Spleen (tissue), 11 donors: ENCODE measurements around the gene CMSS1. TPM values are rescaled to one million over a fixed set of nuclear protein-coding genes. Genes with fewer than 3 reads are reported as not detected.

Experiments
- DNase-seq: peaks from one replicate; pipeline ENCODE4 v3.0.0-alpha.2; 2020
- H3K27ac ChIP-seq, 8 donors: fragments of 200-600 bp; sonication (generic) in 7 of 8; 1 replicate in 4 of 8; 2 replicates in 4 of 8; pipeline versions ENCODE4 v1.5.0 to v1.8.0; 2016 to 2021; ENCODE audit warnings: inconsistent platforms in 4 of 8, mild to moderate bottlenecking in 4 of 8, moderate library complexity in 1 of 8
- H3K27me3 ChIP-seq, 7 donors: fragments of 200-600 bp; sonication (generic) in 6 of 7; replicated peaks in 1 of 7; 1 replicate in 4 of 7; 2 replicates in 3 of 7; pipeline versions ENCODE4 v1.5.0 to v1.8.0; 2016 to 2021; ENCODE audit warnings: inconsistent platforms in 3 of 7, mild to moderate bottlenecking in 1 of 7
- H3K36me3 ChIP-seq, 6 donors: fragments of 200-600 bp; sonication (generic) in 5 of 6; 1 replicate in 4 of 6; 2 replicates in 2 of 6; pipeline versions ENCODE4 v1.5.0 to v1.8.0; 2016 to 2021; ENCODE audit warnings: inconsistent platforms in 2 of 6
- H3K4me1 ChIP-seq, 6 donors: fragments of 200-600 bp; sonication (generic) in 5 of 6; 1 replicate in 3 of 6; 2 replicates in 3 of 6; pipeline versions ENCODE4 v1.5.0 to v1.8.0; 2016 to 2021; ENCODE audit warnings: inconsistent platforms in 3 of 6
- H3K4me3 ChIP-seq, 8 donors: fragments of 200-600 bp; sonication (generic) in 7 of 8; 1 replicate in 4 of 8; 2 replicates in 4 of 8; pipeline versions ENCODE4 v1.5.0 to v1.8.0; 2016 to 2021; ENCODE audit warnings: inconsistent platforms in 4 of 8, mild to moderate bottlenecking in 4 of 8, moderate library complexity in 2 of 8
- H3K9me3 ChIP-seq, 8 donors: fragments of 200-600 bp; sonication (generic) in 7 of 8; 1 replicate in 4 of 8; 2 replicates in 4 of 8; pipeline versions ENCODE4 v1.5.0 to v1.8.0; 2016 to 2021; ENCODE audit warnings: inconsistent platforms in 4 of 8
- POLR2A ChIP-seq, 3 donors: fragments of 450-650 bp; IDR thresholded peaks; one replicate each; pipeline ENCODE4 v1.5.1; 2017; ENCODE audit warnings: antibody characterized with exemption in 3 of 3, mild to moderate bottlenecking in 1 of 3
- POLR2AphosphoS5 ChIP-seq, 3 donors: sonication (generic); formaldehyde crosslinking; IDR thresholded peaks; one replicate each; pipeline ENCODE4 v1.5.1; 2017; ENCODE audit warnings: antibody characterized with exemption in 3 of 3
- WGBS, 5 donors: extraction: QIAGEN DNeasy Blood & Tissue Kit in 3 of 5; methylation state at CpG; one replicate each; pipeline versions ENCODE4 v1.1.5 to v1.1.7; 2013 to 2018; 5-methylcytosine and 5-hydroxymethylcytosine counted together
- intact Hi-C: fragments of 100-400 bp; cut with DNase I; formaldehyde crosslinking; loops from one replicate; pipeline ENCODE4 v1.15.0; 2023; ENCODE audit warnings: low total_unique reads
- polyA plus RNA-seq, 3 donors: library from polyadenylated mRNA; stranded (reverse); fragments of 200-250 nt; gene quantifications; one replicate each; pipeline ENCODE4 v1.2.1, GENCODE V29; 2013
- total RNA-seq, 7 donors: library from RNA; depleted of rRNA in 3 of 7; stranded (reverse); fragments of >200 nt in 3 of 7; fragmentation: NEBNext Ultra II Directional in 4 of 7; extraction: Animal tissue kit (Norgen Biotek cat#: 25700) in 4 of 7; gene quantifications; one replicate each; pipeline versions ENCODE4 v1.1.0 to v1.2.1, GENCODE V29; 2016 to 2021
- TF ChIP-seq, protein P1 (sequence below), 11 experiments: fragments of 200-600 bp in 7 of 11; fragments of 450-650 bp in 4 of 11; sonication (generic) in 4 of 11; IDR thresholded peaks in 8 of 11; conservative IDR thresholded peaks in 3 of 11; 1 replicate in 7 of 11; 2 replicates in 4 of 11; pipeline versions ENCODE4 v1.4.0 to v1.8.0; 2016 to 2021; ENCODE audit warnings: antibody characterized with exemption in 11 of 11, inconsistent platforms in 4 of 11, mild to moderate bottlenecking in 1 of 11
- donor health status: healthy with polysubstance abuse.
- donor health status: DM: no; HTN: no; CAD: no; lungs with moderate emphysema.
- donor health status: DM: no; HTN: no; CAD: no.
- donor health status: Bipolar disorder and iron deficiency.
- donor health status: healthy.
- donor health status: DM: no; HTN: no; CAD: no.
- donor health status: DM: yes; HTN: yes; CAD: no.

The CMSS1 gene
- total and polyA plus RNA-seq, 10 donors, result 6.9 to 30.1 (median 20.0) TPM

DNA sequence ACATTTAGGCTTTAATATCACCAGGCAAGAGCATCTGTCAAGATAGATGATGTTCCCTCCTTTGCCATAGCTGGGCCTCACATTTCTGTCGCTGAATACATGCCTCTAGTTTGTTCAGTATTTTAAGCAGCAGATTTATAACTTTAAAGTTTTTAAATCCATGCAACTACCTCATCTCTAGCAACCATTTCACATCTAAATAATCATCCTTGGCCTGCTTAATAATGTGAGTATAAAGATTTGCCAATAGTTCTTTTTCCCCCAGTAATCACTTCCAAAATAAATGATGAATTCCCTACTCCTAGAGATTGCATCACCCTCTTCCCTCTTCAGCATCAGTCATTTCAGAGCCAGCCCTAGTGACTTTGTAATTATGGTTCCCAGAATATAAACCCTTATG is 332.8 kb downstream of the CMSS1 start:
- no peak overlapping the region for H3K27ac ChIP-seq
- peaks cover 0 to 16% (median 10%) of the 10 kb centered on the region in 8 donors for H3K9me3 ChIP-seq
- H3K4me1 ChIP-seq, result no peaks in the 10 kb centered on the region
- peaks cover 0 to 40% (median 5%) of the 10 kb centered on the region in 6 donors for H3K36me3 ChIP-seq
- H3K27me3 ChIP-seq, result no peaks in the 10 kb centered on the region
- no peak for DNase-seq
- intact Hi-C loops, result no loop called here
- TF ChIP-seq, protein P1, sequence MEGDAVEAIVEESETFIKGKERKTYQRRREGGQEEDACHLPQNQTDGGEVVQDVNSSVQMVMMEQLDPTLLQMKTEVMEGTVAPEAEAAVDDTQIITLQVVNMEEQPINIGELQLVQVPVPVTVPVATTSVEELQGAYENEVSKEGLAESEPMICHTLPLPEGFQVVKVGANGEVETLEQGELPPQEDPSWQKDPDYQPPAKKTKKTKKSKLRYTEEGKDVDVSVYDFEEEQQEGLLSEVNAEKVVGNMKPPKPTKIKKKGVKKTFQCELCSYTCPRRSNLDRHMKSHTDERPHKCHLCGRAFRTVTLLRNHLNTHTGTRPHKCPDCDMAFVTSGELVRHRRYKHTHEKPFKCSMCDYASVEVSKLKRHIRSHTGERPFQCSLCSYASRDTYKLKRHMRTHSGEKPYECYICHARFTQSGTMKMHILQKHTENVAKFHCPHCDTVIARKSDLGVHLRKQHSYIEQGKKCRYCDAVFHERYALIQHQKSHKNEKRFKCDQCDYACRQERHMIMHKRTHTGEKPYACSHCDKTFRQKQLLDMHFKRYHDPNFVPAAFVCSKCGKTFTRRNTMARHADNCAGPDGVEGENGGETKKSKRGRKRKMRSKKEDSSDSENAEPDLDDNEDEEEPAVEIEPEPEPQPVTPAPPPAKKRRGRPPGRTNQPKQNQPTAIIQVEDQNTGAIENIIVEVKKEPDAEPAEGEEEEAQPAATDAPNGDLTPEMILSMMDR (IDR thresholded peaks at IDR 0.05 in 8 of 11, conservative IDR thresholded peaks at IDR 0.05 in 3 of 11), result no peak
- TF ChIP-seq POLR2A (IDR thresholded peaks at IDR 0.05) (no peak), POLR2AphosphoS5 (IDR thresholded peaks at IDR 0.05) (no peak)
- no peak overlapping the region for H3K4me3 ChIP-seq
- WGBS, 5 donors, result 88 to 100% (median 94%) methylated on average over 1 of the region's 1 CpG

DNA sequence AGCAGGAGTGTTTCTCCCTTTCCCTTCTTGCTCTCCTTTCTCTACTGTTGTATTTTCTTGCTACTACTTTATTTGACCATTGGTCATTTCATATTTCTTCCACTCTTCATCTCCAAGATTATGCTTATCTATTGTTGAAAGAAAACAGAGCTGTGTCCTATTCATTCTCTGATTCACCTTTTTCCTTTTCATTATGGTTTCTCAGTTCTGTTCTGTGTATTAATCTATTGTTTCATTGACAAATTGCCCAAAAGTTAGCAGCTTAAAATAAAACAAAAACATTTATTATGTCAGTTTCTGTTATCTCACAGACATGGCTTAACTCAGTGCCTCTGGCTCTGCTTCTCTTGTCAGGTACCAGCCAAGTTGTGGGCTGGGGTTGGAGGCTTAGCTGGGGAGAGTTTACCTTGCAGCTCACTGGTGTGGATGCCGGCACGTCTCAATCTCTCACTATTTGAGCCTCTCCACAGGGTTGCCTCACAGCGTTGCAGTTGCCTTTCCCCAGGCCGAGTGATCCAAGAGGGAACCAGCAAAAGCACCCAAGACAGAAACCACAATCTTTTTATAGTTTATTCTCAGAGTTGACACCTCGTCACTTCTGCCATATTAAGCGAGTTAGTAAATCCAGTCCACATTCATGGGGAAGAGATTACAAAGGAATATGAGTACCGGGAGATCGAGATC is 333.5 kb downstream of the CMSS1 start:
- TF ChIP-seq, protein P1 (IDR thresholded peaks at IDR 0.05 in 8 of 11, conservative IDR thresholded peaks at IDR 0.05 in 3 of 11), result no peak
- TF ChIP-seq POLR2A (IDR thresholded peaks at IDR 0.05) (no peak), POLR2AphosphoS5 (IDR thresholded peaks at IDR 0.05) (no peak)
- intact Hi-C loops, result no loop called here
- H3K27ac ChIP-seq, result no peak overlapping the region
- H3K4me3 ChIP-seq, result no peak overlapping the region
- H3K36me3 ChIP-seq, result peaks cover 0 to 40% (median 5%) of the 10 kb centered on the region in 6 donors
- 75 to 90% (median 82%) methylated on average over 8 of the region's 8 CpGs for WGBS, 5 donors
- H3K4me1 ChIP-seq, result no peaks in the 10 kb centered on the region
- H3K27me3 ChIP-seq, result no peaks in the 10 kb centered on the region
- H3K9me3 ChIP-seq, result peaks cover 0 to 23% (median 17%) of the 10 kb centered on the region in 8 donors
- no peak for DNase-seq

DNA sequence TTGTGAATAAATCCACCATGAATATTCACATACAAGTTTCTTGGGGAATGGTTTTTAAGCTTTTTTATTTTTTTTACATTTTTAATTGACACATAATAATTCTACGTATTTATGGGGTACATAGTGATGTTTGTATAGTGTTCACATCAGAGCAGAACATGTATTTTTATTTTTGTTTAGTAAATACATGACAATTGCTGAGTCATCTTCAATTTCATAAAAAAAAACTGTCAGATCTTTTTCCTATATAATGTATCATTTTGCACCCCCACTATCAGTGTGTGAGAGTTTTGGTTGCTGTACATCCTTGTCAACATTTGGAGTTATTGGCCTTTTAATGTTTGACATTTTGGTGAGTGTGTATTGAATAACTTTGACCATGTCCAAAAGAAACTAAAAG is 336.5 kb downstream of the CMSS1 start:
- Histone ChIP-seq H3K4me1 (peaks cover 0 to 14% (median 9%) of the 10 kb centered on the region in 6 donors), H3K4me3 (no peak overlapping the region), H3K36me3 (peaks cover 0 to 41% (median 5%) of the 10 kb centered on the region in 6 donors), H3K27me3 (no peaks in the 10 kb centered on the region), H3K27ac (no peak overlapping the region), H3K9me3 (peaks cover 0 to 29% (median 23%) of the 10 kb centered on the region in 8 donors)
- DNase-seq, result no peak
- intact Hi-C loops, result no loop called here
- TF ChIP-seq, protein P1 (IDR thresholded peaks at IDR 0.05 in 8 of 11, conservative IDR thresholded peaks at IDR 0.05 in 3 of 11), result no peak
- WGBS, 5 donors, result 96 to 100% (median 98%) methylated on average over 1 of the region's 1 CpG

DNA sequence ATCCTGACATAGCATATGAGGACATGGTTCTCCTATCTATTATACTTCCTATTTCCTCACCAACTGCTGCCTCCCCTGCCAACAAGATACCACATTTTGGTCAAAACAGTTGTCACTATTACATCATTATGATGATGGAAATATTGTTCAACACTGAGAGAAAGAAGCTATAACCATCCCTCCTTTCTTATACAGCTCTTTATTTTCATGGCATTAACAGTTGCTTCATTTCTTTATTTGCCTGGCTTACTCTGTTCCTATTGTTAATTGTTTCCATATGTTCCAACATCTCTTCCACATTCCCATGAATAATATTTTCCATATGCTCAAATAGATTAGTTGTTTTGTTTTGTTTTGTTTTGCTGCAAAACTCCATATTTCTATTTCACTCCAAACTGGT is 337.5 kb downstream of the CMSS1 start:
- H3K4me3 ChIP-seq, result no peak overlapping the region
- peaks cover 0 to 19% (median 11%) of the 10 kb centered on the region in 6 donors for H3K4me1 ChIP-seq
- no peak for DNase-seq
- H3K27ac ChIP-seq, result no peak overlapping the region
- H3K36me3 ChIP-seq, result peaks cover 0 to 34% (median 5%) of the 10 kb centered on the region in 6 donors
- H3K27me3 ChIP-seq, result no peaks in the 10 kb centered on the region
- TF ChIP-seq POLR2AphosphoS5 (IDR thresholded peaks at IDR 0.05) (no peak), POLR2A (IDR thresholded peaks at IDR 0.05) (no peak)
- TF ChIP-seq, protein P1 (IDR thresholded peaks at IDR 0.05 in 8 of 11, conservative IDR thresholded peaks at IDR 0.05 in 3 of 11), result no peak
- intact Hi-C loops, result no loop called here
- peaks cover 0 to 29% (median 23%) of the 10 kb centered on the region in 8 donors for H3K9me3 ChIP-seq
